Tibial nerve (tissue), 3 donors: ENCODE results near the gene PREPL.

Source experiments
- POLR2A ChIP-seq, 2 donors: fragments of 450-650 bp; IDR thresholded peaks; one replicate each; pipeline ENCODE4 v1.6.1; 2017; ENCODE audit warnings: antibody characterized with exemption in 2 of 2, mild to moderate bottlenecking in 2 of 2, moderate library complexity in 2 of 2
- TF ChIP-seq, protein P1 (sequence below), 5 experiments: fragments of 200-600 bp in 3 of 5; fragments of 450-650 bp in 2 of 5; sonication (generic) in 3 of 5; IDR thresholded peaks; one replicate each; pipeline ENCODE4 v1.5.1; 2016 to 2019; ENCODE audit warnings: antibody characterized with exemption in 5 of 5, mild to moderate bottlenecking in 3 of 5, moderate library complexity in 2 of 5

DNA sequence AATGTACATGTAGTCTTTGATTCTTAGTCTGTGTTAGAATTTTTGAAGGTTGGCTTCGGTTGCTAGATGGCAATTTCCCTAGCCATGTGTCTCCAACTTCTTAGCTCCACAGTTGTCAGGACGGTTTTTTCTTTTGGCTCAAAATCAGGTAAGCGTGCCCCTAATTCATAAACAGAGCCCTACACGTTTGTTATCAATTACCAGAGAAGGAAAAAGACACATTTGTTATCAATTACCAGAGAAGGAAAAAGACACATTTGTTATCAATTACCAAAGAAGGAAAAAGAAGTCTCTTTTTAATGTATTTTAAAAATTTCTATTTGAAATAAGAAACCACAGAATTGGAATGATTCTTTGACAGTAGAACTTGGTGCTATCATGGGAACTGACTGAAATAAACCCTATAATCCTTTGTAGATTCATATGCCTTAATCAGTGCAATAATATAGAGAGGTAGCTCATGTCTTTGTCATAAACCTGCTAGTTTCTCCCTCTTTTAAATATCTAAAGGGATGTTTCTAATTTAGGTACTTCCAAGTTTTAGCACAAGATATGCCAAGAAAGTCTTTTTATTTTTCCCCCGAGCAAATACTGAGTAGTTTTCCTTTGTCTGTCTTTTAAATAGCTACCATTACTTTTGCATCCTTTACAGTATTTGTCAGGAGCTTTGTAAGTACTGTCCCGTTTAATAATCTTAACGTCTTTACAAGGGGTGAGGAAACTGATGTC lies 36.3 kb upstream of the PREPL start:
- TF ChIP-seq, protein P1, sequence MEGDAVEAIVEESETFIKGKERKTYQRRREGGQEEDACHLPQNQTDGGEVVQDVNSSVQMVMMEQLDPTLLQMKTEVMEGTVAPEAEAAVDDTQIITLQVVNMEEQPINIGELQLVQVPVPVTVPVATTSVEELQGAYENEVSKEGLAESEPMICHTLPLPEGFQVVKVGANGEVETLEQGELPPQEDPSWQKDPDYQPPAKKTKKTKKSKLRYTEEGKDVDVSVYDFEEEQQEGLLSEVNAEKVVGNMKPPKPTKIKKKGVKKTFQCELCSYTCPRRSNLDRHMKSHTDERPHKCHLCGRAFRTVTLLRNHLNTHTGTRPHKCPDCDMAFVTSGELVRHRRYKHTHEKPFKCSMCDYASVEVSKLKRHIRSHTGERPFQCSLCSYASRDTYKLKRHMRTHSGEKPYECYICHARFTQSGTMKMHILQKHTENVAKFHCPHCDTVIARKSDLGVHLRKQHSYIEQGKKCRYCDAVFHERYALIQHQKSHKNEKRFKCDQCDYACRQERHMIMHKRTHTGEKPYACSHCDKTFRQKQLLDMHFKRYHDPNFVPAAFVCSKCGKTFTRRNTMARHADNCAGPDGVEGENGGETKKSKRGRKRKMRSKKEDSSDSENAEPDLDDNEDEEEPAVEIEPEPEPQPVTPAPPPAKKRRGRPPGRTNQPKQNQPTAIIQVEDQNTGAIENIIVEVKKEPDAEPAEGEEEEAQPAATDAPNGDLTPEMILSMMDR (IDR thresholded peaks at IDR 0.05) = no peak
- no peak for TF ChIP-seq POLR2A (IDR thresholded peaks at IDR 0.05)
